ENCODE data around the gene APLP2.

DNA sequence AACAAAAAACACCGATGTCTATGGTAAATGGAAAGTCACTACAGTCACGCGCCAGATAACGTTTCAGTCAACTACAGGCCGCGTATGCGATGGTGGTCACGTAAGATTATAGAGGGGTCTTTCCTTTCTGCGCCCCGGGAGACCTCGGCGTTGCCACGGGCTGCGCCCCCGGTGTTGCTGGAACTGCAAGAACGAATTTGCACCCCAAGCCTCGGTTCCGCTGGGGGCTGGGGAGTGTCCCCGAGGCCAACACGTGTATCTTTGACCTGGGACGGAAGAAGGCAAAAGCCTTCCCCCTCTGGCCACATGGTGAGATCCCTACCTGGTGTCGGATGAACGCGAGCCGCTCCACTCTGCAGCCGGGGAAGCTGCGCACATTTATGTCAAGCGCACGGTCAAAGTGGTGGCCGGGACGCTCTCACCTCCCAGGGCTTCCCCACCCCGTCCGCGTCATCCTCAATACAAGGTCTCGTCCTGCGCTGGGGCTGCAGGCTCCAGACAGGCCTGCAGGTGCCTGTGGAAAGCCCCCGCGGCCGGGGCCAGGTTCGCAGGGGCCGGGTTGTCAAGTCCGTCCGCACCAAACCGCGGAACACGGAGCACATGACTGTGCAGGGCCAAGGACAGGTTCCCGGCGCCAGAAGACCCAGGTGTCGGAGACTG lies 29.3 kb upstream of the APLP2 start:
- TF ChIP-seq, protein P1, sequence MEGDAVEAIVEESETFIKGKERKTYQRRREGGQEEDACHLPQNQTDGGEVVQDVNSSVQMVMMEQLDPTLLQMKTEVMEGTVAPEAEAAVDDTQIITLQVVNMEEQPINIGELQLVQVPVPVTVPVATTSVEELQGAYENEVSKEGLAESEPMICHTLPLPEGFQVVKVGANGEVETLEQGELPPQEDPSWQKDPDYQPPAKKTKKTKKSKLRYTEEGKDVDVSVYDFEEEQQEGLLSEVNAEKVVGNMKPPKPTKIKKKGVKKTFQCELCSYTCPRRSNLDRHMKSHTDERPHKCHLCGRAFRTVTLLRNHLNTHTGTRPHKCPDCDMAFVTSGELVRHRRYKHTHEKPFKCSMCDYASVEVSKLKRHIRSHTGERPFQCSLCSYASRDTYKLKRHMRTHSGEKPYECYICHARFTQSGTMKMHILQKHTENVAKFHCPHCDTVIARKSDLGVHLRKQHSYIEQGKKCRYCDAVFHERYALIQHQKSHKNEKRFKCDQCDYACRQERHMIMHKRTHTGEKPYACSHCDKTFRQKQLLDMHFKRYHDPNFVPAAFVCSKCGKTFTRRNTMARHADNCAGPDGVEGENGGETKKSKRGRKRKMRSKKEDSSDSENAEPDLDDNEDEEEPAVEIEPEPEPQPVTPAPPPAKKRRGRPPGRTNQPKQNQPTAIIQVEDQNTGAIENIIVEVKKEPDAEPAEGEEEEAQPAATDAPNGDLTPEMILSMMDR (IDR thresholded peaks at IDR 0.05; ENCODE audit: poor library complexity), result no peak
- TF ChIP-seq EZH2 (IDR thresholded peaks at IDR 0.05; ENCODE audit: borderline replicate concordance), result no peak

Data from hepatocyte (in vitro differentiated cells).